ENCODE data around the gene ATP6AP2. TPM values are rescaled to one million over a fixed set of nuclear protein-coding genes. Genes with fewer than 3 reads are reported as not detected.

The ATP6AP2 gene
- polyA plus RNA-seq, 1 experiment = 297 TPM

GRCh38 chrX:40615976-40616375, 35.2 kb downstream of the ATP6AP2 start:
- POLR2A ChIA-PET = no interaction called here

DNA sequence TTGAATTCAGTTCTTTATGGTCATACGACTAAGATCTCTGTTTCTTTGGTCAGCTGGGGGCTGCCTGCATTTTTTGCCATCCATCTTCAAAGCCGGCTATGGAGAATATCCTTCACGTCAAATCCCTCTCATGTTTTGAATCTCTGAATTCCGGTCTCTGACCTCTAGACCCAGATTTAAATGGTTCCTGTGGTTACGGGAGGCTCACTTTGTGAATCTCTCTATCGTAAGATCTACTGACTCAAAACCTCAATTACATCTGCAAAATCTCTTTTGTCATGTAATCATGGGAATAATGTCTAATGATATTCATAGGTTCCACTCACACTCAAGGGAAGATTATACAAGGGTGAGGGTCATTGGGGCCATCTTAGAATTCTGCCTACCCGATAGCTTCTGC, 36.8 kb downstream of the ATP6AP2 start:
- ChIA-PET CTCF (interaction anchor here (1.0 kb wide), 1 partner anchor 27 kb away, joined by 3 read pairs; no protein-coding TSS in a partner anchor), POLR2A (no interaction called here)
- Histone ChIP-seq H3K4me3 (ENCODE audit: low read depth, low read length) (no peak overlapping the region), H3K36me3 (ENCODE audit: control insufficient read depth, insufficient read depth, low read length) (no peaks in the 10 kb centered on the region), H3K27me3 (ENCODE audit: control insufficient read depth, insufficient read depth, low read length) (no peaks in the 10 kb centered on the region)
- TF ChIP-seq, protein P1, sequence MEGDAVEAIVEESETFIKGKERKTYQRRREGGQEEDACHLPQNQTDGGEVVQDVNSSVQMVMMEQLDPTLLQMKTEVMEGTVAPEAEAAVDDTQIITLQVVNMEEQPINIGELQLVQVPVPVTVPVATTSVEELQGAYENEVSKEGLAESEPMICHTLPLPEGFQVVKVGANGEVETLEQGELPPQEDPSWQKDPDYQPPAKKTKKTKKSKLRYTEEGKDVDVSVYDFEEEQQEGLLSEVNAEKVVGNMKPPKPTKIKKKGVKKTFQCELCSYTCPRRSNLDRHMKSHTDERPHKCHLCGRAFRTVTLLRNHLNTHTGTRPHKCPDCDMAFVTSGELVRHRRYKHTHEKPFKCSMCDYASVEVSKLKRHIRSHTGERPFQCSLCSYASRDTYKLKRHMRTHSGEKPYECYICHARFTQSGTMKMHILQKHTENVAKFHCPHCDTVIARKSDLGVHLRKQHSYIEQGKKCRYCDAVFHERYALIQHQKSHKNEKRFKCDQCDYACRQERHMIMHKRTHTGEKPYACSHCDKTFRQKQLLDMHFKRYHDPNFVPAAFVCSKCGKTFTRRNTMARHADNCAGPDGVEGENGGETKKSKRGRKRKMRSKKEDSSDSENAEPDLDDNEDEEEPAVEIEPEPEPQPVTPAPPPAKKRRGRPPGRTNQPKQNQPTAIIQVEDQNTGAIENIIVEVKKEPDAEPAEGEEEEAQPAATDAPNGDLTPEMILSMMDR (IDR thresholded peaks at IDR 0.05; ENCODE audit: insufficient read depth, low read depth, low read length) = no peak
- no peak for DNase-seq (ENCODE audit: low read depth)

More at GRCh38 chrX:40615976-40616375, 35.2 kb downstream of the ATP6AP2 start:
- Histone ChIP-seq H3K27me3 (ENCODE audit: control insufficient read depth, insufficient read depth, low read length) (no peaks in the 10 kb centered on the region), H3K4me3 (ENCODE audit: low read depth, low read length) (no peak overlapping the region), H3K36me3 (ENCODE audit: control insufficient read depth, insufficient read depth, low read length) (no peaks in the 10 kb centered on the region)
- no peak for DNase-seq (ENCODE audit: low read depth)
- TF ChIP-seq, protein P1 (IDR thresholded peaks at IDR 0.05; ENCODE audit: insufficient read depth, low read depth, low read length) = no peak
- CTCF ChIA-PET = no interaction called here

- Histone ChIP-seq H3K4me3 (ENCODE audit: low read depth, low read length) (no peak overlapping the region), H3K27me3 (ENCODE audit: control insufficient read depth, insufficient read depth, low read length) (no peaks in the 10 kb centered on the region), H3K36me3 (ENCODE audit: control insufficient read depth, insufficient read depth, low read length) (no peaks in the 10 kb centered on the region)
- CTCF ChIA-PET = no interaction called here
- no peak for DNase-seq (ENCODE audit: low read depth)
- POLR2A ChIA-PET = no interaction called here
- TF ChIP-seq, protein P1 (IDR thresholded peaks at IDR 0.05; ENCODE audit: insufficient read depth, low read depth, low read length) = no peak
Observed at GRCh38 chrX:40622479-40623138, 41.8 kb downstream of the ATP6AP2 start.

DNA sequence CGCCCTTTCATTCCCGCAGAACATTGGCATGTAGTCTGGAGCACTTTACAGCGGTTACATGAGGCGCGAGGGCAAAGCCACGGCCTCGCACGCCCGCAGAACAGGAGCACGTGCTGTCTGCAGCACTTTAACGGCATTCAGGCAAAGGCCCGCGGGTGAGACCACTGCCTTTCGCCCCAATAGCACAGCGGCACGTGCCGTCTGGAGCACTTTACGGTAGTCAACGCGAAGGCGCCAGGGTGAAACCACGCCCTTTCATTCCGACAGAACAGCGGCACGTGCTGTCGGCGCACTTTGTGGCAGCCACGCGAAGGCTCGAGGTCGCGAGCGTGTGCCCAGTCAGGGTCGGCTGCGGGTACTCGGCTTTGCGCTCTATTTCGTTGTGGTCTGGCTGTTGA, 42.4 kb downstream of the ATP6AP2 start, which contains the start of gene MPC1L:
TSS of gene MPC1L (plus strand) at position 290 of the 398 bp plus-strand sequence. CDS start 138 bp downstream, outside the sequence.
- Histone ChIP-seq H3K27me3 (ENCODE audit: control insufficient read depth, insufficient read depth, low read length) (no peaks in the 10 kb centered on the region), H3K36me3 (ENCODE audit: control insufficient read depth, insufficient read depth, low read length) (no peaks in the 10 kb centered on the region), H3K4me3 (ENCODE audit: low read depth, low read length) (no peak within 1 kb of the TSS)
- ChIA-PET CTCF (no interaction called here), POLR2A (no interaction called here)
- TF ChIP-seq, protein P1 (IDR thresholded peaks at IDR 0.05; ENCODE audit: insufficient read depth, low read depth, low read length) = no peak
- DNase-seq (ENCODE audit: low read depth) = no peak

DNA sequence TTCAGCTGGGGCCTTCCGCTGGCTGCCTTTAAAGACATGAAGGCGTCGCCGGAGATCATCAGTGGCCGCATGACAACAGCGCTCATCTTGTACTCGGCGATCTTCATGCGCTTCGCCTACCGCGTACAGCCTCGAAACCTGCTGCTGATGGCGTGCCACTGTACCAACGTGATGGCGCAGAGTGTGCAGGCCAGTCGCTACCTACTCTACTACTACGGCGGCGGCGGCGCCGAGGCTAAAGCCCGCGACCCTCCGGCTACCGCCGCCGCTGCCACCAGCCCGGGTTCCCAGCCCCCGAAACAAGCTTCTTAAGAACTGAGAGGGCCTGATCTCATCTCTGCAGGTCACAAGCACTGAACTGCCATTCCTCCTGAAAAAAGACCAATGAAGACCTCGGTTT, 42.9 kb downstream of the ATP6AP2 start:
- Histone ChIP-seq H3K27me3 (ENCODE audit: control insufficient read depth, insufficient read depth, low read length) (no peaks in the 10 kb centered on the region), H3K36me3 (ENCODE audit: control insufficient read depth, insufficient read depth, low read length) (no peaks in the 10 kb centered on the region; the same call in 1 of the 2 replicates), H3K4me3 (ENCODE audit: low read depth, low read length) (no peak overlapping the region)
- TF ChIP-seq, protein P1 (IDR thresholded peaks at IDR 0.05; ENCODE audit: insufficient read depth, low read depth, low read length) = no peak
- POLR2A ChIA-PET = no interaction called here
- no peak for DNase-seq (ENCODE audit: low read depth)
- CTCF ChIA-PET = no interaction called here
